Measurements from ENCODE around the gene SLC16A13. TPM values are rescaled to one million over a fixed set of nuclear protein-coding genes. Genes with fewer than 3 reads are reported as not detected.
"Not testable (repeated sequence)": the region's sequence is repeated elsewhere in the genome, so short reads cannot be mapped to it uniquely, and the experiment has no call there.

SLC16A13 gene
- total RNA-seq, 4 donors from 2014 or later: 1.2 to 6.7 (median 4.1) TPM

DNA sequence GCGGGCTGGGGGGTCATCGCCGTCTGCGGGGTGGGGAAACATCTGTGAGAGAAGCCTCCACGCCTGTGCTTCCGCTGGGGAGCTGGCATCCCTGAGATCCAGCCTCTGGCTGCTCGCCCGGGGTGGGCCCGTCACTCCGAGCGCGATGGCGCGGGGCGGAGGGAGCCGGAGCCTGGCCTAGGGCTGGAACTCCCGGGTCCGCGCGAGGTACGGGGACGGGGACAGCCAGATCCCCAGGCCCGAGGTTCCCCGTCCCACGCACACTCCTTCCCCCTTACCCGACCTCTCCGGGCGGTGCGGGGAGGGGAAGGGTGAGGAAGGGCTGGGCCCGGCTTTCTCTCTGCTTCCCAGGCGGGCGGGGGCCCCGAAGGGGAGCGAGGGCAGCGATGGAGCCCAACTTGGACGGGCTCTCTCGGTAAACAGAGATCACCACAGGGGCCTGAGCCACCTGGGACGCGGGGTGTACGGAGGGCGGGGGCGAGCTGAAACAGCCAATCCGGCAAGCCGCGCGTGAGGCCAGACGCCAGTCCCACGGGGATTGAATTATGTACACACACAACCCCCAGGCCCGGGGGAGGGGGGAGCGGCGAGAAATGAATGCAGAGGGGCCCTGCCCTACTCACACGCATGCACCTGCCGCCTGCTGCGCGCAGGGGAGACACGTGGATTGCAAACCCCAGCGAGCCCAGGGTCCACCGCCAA is 7.8 kb downstream of the SLC16A13 start, which contains the start of gene SLC16A11:
Gene SLC16A11 (minus strand): TSS at position 596 of the 702 bp plus-strand sequence. CDS start 579 bp downstream, at position 17.
- Histone ChIP-seq H3K4me1 (peaks cover 31 to 58% of the 10 kb centered on the region in 2 donors), H3K4me3 (replicated peaks in 1 of 3) (peak within 1 kb of the TSS in 2 of 3 donors; percentile 29 to 36), H3K27ac (peak within 1 kb of the TSS; percentile 80 to 96 (median 90)), H3K36me3 (no peaks in the 10 kb centered on the region), H3K9me3 (no peaks in the 10 kb centered on the region), H3K27me3 (no peaks in the 10 kb centered on the region)
- TF ChIP-seq, protein P1, sequence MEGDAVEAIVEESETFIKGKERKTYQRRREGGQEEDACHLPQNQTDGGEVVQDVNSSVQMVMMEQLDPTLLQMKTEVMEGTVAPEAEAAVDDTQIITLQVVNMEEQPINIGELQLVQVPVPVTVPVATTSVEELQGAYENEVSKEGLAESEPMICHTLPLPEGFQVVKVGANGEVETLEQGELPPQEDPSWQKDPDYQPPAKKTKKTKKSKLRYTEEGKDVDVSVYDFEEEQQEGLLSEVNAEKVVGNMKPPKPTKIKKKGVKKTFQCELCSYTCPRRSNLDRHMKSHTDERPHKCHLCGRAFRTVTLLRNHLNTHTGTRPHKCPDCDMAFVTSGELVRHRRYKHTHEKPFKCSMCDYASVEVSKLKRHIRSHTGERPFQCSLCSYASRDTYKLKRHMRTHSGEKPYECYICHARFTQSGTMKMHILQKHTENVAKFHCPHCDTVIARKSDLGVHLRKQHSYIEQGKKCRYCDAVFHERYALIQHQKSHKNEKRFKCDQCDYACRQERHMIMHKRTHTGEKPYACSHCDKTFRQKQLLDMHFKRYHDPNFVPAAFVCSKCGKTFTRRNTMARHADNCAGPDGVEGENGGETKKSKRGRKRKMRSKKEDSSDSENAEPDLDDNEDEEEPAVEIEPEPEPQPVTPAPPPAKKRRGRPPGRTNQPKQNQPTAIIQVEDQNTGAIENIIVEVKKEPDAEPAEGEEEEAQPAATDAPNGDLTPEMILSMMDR (IDR thresholded peaks at IDR 0.05): no peak
- peak in 1 of 2 donors; percentile 53 for TF ChIP-seq POLR2A (IDR thresholded peaks at IDR 0.05)
- intact Hi-C loops (cut with DNase I): loop anchor here (5.0 kb wide), 1 partner anchor 254 kb away; no protein-coding TSS in a partner anchor
- 10% methylated on average over 17 of the region's 58 CpGs; no CpG with 5 or more reads in 1 of the 2 donors for WGBS, 2 donors
- DNase-seq: peak; percentile 75 to 79

DNA sequence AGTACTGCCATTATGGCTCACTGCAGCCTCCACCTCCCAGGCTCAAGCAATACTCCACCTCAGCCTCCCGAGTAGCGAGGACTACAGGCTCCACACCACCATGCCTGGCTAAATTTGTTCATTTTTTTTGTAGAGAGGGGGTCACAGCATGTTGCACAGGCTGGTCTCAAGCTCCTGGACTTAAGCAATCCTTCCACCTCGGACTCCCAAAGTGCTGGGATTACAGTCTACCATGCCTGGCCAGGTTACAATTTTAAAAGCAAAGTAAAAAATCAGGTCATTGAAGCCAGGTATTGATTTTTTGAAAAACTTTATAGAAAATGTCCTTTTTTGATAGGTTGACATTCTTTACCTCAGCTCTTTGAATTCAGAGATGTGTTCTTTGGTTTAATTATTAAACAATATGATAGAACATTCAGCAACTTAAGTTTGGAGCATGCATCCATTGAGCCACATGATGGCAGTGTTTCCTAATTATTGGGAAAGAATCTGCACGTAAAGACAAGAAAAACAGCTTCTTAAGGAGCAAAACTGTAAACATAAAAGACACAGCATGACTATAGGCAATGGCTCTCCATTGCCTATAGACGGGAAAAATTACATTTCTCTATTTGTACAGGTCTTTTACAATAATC is 9.8 kb downstream of the SLC16A13 start:
- H3K27me3 ChIP-seq: no peaks in the 10 kb centered on the region
- intact Hi-C loops (cut with DNase I): no loop called here
- 32 to 41% methylated on average over 4 to 5 of the region's 5 CpGs for WGBS, 2 donors

DNA sequence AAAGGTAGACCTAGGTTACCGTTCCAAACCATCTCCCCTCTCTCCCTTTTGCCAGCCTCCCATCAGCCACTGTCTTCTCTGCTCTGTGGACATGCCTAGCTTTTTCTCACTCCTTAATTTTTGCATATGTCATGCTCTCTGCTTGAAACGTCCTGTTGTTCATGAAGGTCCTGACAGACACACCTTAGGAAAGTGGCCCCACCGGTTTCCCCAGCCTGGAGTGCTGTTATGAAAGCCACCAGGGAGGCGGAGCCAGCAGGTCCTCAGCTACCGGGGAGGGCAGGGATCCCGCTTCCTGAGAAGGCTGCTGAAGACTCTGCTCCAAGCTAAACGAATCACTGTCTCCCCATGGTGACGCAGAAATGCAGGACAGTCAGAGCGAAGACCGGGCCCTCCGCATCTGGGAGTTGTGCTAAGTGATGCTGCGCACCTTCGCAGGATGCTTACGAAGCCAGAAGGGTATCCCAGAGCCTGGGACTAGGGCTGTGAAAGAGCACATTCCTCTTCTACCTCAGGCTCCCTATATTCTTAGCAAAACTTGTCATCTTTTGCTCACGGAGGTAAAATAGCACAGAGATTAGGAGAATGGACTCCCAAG is 10.4 kb downstream of the SLC16A13 start:
- Histone ChIP-seq H3K27me3 (no peaks in the 10 kb centered on the region), H3K27ac (peak overlapping the region; percentile 76 to 96 (median 90))
- intact Hi-C loops (cut with DNase I): no loop called here

More for the DNA sequence above, 9.8 kb downstream of the SLC16A13 start:
- peak in 1 of 2 donors; percentile 29 for DNase-seq
- no peaks in the 10 kb centered on the region for H3K9me3 ChIP-seq
- H3K36me3 ChIP-seq: no peaks in the 10 kb centered on the region
- H3K4me3 ChIP-seq (replicated peaks in 1 of 3): no peak overlapping the region
- TF ChIP-seq POLR2A (IDR thresholded peaks at IDR 0.05): no peak
- TF ChIP-seq, protein P1 (IDR thresholded peaks at IDR 0.05): peak; percentile 25 to 95 (median 76)
- H3K27ac ChIP-seq: peak overlapping the region; percentile 76 to 96 (median 90)
- peaks cover 22 to 42% of the 10 kb centered on the region in 2 donors for H3K4me1 ChIP-seq

DNA sequence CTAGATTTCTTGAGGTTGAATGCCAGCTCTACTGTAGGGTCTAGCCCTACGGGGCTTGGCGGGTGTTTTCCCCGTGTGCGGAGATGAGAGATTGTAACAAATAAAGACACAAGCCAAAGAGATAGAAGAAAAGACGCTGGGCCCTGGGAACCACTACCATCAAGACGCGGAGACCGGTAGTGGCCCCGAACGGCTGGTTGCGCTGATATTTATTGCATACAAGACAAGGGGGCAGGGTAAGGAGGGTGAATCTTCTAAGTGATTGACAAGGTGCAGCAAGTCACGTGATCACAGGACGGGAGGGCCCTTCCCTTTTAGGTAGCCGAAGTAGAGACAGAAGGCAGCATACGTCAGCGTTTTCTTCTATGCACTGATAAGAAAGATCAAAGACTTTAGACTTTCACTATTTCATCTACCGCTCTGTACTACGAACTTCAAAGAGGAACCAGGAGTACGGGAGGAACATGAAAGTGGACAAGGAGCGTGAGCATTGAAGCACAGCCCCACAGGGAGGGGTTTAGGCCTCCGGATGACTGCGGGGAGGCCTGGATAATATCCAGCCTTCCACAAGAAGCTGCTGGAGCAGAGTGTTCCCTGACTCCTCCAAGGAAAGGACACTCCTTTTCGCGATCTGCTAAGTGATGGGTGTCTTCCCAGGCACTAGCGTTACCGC is 11.0 kb downstream of the SLC16A13 start:
- H3K27me3 ChIP-seq; intact Hi-C loops (cut with DNase I); H3K36me3 ChIP-seq; H3K9me3 ChIP-seq: not testable (repeated sequence)
- 14 to 16% methylated on average over 26 of the region's 26 CpGs for WGBS, 2 donors
- Histone ChIP-seq H3K4me3 (replicated peaks in 1 of 3) (peak overlapping the region in 1 of 3 donors; percentile 20), H3K4me1 (peaks cover 21 to 39% of the 10 kb centered on the region in 2 donors), H3K27ac (peak overlapping the region; percentile 76 to 96 (median 90))
- peak in 1 of 2 donors; percentile 41 for TF ChIP-seq POLR2A (IDR thresholded peaks at IDR 0.05)
- DNase-seq: peak; percentile 60 to 72

More for the DNA sequence above, 10.4 kb downstream of the SLC16A13 start:
- DNase-seq: peak; percentile 98
- peaks cover 22 to 40% of the 10 kb centered on the region in 2 donors for H3K4me1 ChIP-seq
- peak overlapping the region in 1 of 3 donors; percentile 20 for H3K4me3 ChIP-seq (replicated peaks in 1 of 3)
- TF ChIP-seq, protein P1 (IDR thresholded peaks at IDR 0.05): peak in 1 of 6 experiments; percentile 15
- peak in 1 of 2 donors; percentile 78 for TF ChIP-seq POLR2A (IDR thresholded peaks at IDR 0.05)
- H3K9me3 ChIP-seq: no peaks in the 10 kb centered on the region
- H3K36me3 ChIP-seq: no peaks in the 10 kb centered on the region
- WGBS, 2 donors: 12% methylated on average over 14 to 15 of the region's 15 CpGs

DNA sequence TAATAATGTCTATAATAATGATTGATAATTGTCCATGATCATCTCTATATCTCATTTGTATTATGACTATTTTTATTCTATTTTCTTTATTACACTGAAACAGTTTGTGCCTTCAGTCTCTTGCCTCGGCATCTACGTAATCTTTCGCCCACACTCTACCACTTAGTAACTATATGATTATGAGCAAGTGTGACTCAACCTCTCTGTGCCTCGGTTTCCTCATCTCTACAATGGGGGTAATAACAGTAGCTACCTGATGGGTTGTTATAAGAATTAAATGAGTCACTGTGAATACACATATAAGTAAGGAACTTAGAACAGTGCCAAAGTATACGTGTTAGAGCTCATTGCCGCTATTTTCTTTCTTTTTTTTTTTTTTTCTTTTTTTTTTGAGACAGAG is 11.8 kb downstream of the SLC16A13 start:
- TF ChIP-seq, protein P1 (IDR thresholded peaks at IDR 0.05): no peak
- TF ChIP-seq POLR2A (IDR thresholded peaks at IDR 0.05): no peak
- H3K9me3 ChIP-seq: no peaks in the 10 kb centered on the region
- intact Hi-C loops (cut with DNase I): no loop called here
- DNase-seq: no peak
- H3K36me3 ChIP-seq: no peaks in the 10 kb centered on the region
- peak overlapping the region; percentile 76 to 96 (median 90) for H3K27ac ChIP-seq
- H3K27me3 ChIP-seq: no peaks in the 10 kb centered on the region
- peaks cover 14 to 31% of the 10 kb centered on the region in 2 donors for H3K4me1 ChIP-seq
- no peak overlapping the region for H3K4me3 ChIP-seq (replicated peaks in 1 of 3)
- WGBS, 2 donors: 85 to 88% methylated on average over 6 of the region's 6 CpGs

Measured in thyroid gland (tissue), 4 donors.